Activated naive CD4-positive, alpha-beta T cell treated with anti-CD3 and anti-CD28 coated beads, Interleukin-2, amount 10 ng/mL, durations not matched to agents 7 days and 5 days (primary cell): ENCODE results near the gene CA5A.

Experiments used
- CTCF ChIA-PET: fragments of 350-600 bp; sonication (Branson Sonifier 250); formaldehyde crosslinking; loops from one replicate; lab custom pipeline; 2021; ENCODE audit warnings: antibody characterized with exemption; lab: Charles Lee
- DNase-seq: peaks from one replicate; pipeline ENCODE4 v3.0.0-alpha.2; 2020
- H3K27ac Mint-ChIP-seq: one replicate; pipeline ENCODE4 v1.8.0; 2021; ENCODE audit warnings: mild to moderate bottlenecking, moderate library complexity, mixed read lengths
- H3K27me3 Mint-ChIP-seq: one replicate; pipeline ENCODE4 v1.8.0; 2021; ENCODE audit warnings: mild to moderate bottlenecking, mixed read lengths
- H3K36me3 Mint-ChIP-seq: one replicate; pipeline ENCODE4 v1.8.0; 2021; ENCODE audit warnings: mixed read lengths
- H3K4me1 Mint-ChIP-seq: one replicate; pipeline ENCODE4 v1.8.0; 2021; ENCODE audit warnings: mixed read lengths
- H3K4me3 Mint-ChIP-seq: one replicate; pipeline ENCODE4 v1.8.0; 2021; ENCODE audit warnings: mild to moderate bottlenecking, moderate library complexity, mixed read lengths
- H3K9me3 Mint-ChIP-seq: one replicate; pipeline ENCODE4 v1.8.0; 2021; ENCODE audit warnings: mixed read lengths

CA5A gene

DNA sequence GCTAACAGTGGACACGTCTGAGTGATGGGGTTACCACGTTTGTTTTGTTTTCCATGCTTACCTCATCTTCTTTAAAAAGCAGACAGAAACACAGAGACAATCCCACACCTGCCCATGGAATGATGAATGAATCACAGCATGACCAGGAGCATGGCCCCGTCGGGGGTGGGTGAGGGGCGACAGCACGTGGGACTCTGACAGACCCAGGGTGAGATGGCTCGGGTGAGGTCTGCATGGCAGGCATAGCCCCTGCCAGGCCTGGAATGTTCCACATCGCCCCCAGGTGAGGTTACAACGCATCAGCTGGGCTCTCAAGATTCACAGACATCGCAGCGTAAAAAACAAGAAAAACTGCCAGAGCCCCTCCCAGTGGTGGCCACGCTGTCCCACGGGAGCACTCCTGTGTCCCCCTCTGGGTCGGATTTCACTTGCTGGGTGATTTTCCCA lies 85.2 kb downstream of the CA5A start:
- no peaks in the 10 kb centered on the region for H3K27me3 Mint-ChIP-seq
- H3K36me3 Mint-ChIP-seq: peaks cover 38% of the 10 kb centered on the region
- H3K4me3 Mint-ChIP-seq: no peak overlapping the region
- no peak for DNase-seq
- H3K27ac Mint-ChIP-seq: peak overlapping the region; percentile 62
- no peaks in the 10 kb centered on the region for H3K9me3 Mint-ChIP-seq
- CTCF ChIA-PET: interaction anchor here (1.1 to 9.8 kb wide), 5 partner anchors 10 to 71 kb away, joined by 3 to 254 read pairs (median 14); partner anchors contain the start of gene SLC7A5
- H3K4me1 Mint-ChIP-seq: peaks cover 37% of the 10 kb centered on the region

DNA sequence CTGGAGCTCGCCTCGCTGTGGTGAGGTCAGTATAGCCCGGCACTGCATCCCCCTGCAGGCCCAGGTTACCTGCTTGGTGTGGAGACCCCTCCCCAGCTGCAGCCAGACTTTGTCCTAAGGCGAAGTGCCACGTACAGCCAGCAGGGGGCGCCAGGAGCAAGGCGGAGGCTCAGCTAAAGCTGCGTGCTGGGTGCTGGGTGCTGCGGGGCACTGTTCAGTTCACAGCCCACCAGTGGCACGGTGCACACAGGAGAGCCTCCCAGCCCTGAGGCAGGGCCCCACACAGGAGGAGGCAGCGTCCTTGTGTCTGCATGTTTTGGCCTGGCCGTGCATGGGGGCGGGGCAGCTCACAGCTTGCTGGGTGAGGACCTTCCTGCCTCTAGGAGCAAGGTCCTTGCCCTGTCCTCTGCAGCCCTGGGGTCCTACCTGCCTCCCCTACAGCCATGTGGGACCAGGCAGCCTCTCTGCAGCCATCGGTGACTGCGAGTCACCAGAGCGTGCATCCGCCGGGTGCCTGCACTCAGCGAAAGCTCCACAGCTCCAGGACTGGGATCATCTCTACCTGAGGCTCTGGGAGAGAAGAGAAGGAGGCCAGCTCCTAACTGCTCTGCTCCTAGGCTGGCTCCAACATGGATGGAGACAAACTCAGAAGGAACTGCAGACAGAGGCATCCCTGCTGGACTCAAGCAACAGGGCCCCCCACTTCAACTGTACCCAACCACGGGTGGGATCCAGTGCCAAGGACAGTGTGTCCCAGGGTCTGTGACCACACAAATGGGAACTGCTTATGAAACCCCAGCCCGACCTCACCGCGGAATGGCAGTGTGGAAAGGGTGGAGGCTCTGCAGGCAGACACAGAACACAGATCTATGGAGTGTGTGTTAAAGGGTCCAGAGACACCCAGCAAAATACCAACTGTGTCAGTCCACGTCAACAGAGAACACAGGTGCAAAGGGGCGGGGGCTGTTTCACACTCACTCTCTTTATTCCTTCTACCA lies 86.0 kb downstream of the CA5A start:
- Mint-ChIP-seq H3K36me3 (peaks cover 37% of the 10 kb centered on the region), H3K4me1 (peaks cover 29% of the 10 kb centered on the region), H3K9me3 (no peaks in the 10 kb centered on the region), H3K4me3 (no peak overlapping the region), H3K27ac (peak overlapping the region; percentile 62), H3K27me3 (no peaks in the 10 kb centered on the region)
- peak; percentile 87 for DNase-seq
- CTCF ChIA-PET: interaction anchor here (0.9 to 9.8 kb wide), 19 partner anchors 9 to 101 kb away, joined by 3 to 254 read pairs (median 7); partner anchors contain the start of genes BANP and SLC7A5

DNA sequence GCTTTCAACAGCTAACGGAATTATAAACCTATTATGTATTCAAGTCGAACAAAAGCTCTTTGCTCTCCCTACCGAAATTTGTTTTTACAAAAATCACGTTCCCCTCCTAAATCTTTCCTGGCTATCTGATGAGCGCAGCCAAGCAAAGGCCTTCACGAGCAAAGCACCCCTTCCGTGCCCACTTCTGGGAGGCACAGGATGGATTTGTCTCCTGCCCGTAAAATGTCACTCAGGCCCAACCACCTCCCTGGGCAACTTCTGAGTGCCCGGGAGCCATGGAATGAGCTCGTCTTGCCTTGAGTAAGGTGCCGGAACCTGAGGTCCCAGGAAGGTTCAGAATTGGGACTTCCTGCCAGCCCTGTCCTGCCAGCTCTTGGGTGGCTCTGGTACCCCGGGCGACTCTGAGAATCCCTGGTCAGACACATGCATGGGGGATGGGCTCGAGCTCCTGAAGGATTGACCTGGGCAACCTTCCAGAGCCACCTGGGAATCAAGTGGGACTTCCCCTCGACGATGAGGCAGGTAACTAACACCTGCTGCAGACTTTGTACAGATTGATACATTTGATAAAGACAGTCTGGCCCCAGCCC lies 86.8 kb downstream of the CA5A start:
- Mint-ChIP-seq H3K36me3 (peaks cover 39% of the 10 kb centered on the region), H3K27ac (peak overlapping the region; percentile 49), H3K9me3 (no peaks in the 10 kb centered on the region), H3K4me1 (peaks cover 24% of the 10 kb centered on the region), H3K27me3 (no peaks in the 10 kb centered on the region), H3K4me3 (no peak overlapping the region)
- DNase-seq: no peak
- CTCF ChIA-PET: interaction anchor here (0.9 to 9.8 kb wide), 18 partner anchors 10 to 102 kb away, joined by 3 to 254 read pairs (median 7); partner anchors contain the start of genes BANP and SLC7A5

- no peak overlapping the region for H3K4me3 Mint-ChIP-seq
- CTCF ChIA-PET: interaction anchor here (1.3 to 9.8 kb wide), 15 partner anchors 9 to 102 kb away, joined by 3 to 254 read pairs (median 9); partner anchors contain the start of genes BANP and SLC7A5
- peaks cover 20% of the 10 kb centered on the region for H3K4me1 Mint-ChIP-seq
- H3K36me3 Mint-ChIP-seq: peaks cover 39% of the 10 kb centered on the region
- no peaks in the 10 kb centered on the region for H3K27me3 Mint-ChIP-seq
- no peaks in the 10 kb centered on the region for H3K9me3 Mint-ChIP-seq
- DNase-seq: no peak
- no peak overlapping the region for H3K27ac Mint-ChIP-seq
Observed at GRCh38 chr16:87848676-87849345, 87.5 kb downstream of the CA5A start.

DNA sequence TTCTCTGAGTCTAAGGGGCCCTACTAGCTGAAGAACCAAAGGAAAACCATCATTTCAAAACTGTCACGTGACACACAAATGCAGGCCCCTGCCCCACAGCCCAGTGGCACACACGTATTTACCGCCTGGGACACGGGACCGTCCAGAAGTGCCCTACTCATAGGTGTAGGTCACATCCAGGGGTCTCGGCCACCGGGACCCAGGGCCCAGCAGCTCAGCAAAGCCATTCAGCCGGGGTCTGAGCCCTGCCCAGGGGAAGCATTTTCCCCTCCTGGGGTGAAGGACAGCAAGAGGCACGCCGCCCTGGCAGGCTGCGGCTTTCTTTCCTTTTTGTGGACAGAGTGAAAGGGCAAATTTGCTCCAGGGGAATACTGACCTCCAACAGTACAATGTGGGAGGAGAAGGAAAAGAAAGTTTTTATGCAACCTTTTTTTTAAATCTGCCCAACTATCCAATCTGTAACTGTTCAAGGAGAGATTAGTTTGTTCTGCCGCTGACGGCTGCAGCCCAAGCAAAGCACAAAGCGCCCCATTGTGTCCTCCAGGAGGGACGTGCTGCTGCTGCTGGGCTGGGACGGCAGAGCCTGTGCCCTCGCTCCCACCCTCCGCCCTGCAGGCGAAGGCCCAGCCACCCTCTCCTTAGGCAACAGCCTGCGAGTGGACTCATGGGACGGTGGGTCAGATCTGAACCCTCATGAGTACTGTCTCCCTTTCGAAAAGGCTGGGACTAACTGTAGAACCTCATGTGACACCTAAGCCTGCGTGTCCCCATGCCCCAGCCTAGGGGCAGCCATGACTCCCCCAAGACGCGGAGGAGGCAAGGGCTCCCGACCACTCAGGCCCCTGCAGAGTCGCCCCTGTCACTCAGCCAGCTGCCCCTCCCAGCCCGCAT lies 88.3 kb downstream of the CA5A start:
- H3K27me3 Mint-ChIP-seq: no peaks in the 10 kb centered on the region
- no peak for DNase-seq
- H3K27ac Mint-ChIP-seq: no peak overlapping the region
- CTCF ChIA-PET: interaction anchor here (2.2 to 9.8 kb wide), 3 partner anchors 11 to 68 kb away, joined by 7 to 254 read pairs (median 80); partner anchors contain the start of gene SLC7A5
- peaks cover 18% of the 10 kb centered on the region for H3K4me1 Mint-ChIP-seq
- H3K9me3 Mint-ChIP-seq: no peaks in the 10 kb centered on the region
- peaks cover 37% of the 10 kb centered on the region for H3K36me3 Mint-ChIP-seq
- H3K4me3 Mint-ChIP-seq: no peak overlapping the region

DNA sequence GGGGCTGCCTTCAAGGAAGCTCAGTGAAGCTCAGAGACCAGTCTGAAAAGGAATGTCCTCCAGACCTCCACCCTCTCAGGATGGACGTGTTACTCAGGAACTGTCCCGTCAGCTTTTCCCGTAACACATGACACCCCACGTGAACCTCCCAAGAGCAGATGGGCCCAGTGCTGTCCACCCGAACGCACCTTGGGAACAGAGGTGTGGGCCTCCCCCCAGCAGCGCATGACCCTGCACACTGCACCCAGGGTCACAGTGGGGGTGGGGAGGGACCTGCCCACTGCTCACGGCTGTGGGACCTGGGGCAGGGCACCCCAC lies 88.9 kb downstream of the CA5A start:
- H3K36me3 Mint-ChIP-seq: peaks cover 37% of the 10 kb centered on the region
- CTCF ChIA-PET: interaction anchor here (8.6 to 9.8 kb wide), 2 partner anchors 22 to 67 kb away, joined by 80 to 254 read pairs; partner anchors contain the start of gene SLC7A5
- peaks cover 19% of the 10 kb centered on the region for H3K4me1 Mint-ChIP-seq
- no peak overlapping the region for H3K27ac Mint-ChIP-seq
- no peaks in the 10 kb centered on the region for H3K27me3 Mint-ChIP-seq
- no peaks in the 10 kb centered on the region for H3K9me3 Mint-ChIP-seq
- no peak overlapping the region for H3K4me3 Mint-ChIP-seq
- no peak for DNase-seq

DNA sequence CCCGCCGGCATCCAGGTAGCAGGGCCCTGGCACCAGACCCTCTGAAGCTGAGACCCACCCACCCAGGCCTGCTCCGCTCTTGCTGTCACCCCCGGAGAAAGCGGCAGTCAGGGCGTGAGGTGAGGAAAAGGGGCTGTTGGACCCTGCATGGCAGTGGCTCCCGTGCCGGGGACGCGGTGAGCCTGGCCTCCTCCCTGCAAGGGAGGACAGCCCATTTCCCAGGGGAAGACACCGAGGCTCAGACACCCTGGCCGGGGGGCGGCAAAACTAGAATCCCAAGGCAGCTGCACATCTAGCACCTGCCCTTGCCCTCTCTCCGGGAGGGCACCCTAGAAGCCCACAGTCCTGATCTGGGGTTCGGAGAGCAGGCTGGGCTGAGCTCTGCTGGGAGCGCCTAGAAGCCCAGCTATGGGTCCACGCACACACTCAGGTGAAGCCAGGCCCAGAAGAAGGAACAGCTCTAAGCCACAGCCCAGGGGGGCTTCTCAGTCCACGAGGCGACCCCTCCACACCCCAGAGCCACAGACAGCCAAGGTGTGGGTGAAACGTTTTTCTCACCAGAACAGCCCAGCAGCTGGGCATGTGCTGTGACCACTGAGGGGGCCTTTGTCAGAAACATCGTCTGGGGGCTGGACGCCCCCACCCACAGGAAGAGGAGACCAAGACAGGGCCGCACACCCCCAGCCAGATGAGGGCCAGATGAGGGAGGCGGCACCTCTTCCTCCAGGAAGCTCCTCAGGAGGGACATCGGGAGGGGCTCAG lies 89.4 kb downstream of the CA5A start:
- H3K27ac Mint-ChIP-seq: no peak overlapping the region
- no peak for DNase-seq
- no peaks in the 10 kb centered on the region for H3K27me3 Mint-ChIP-seq
- no peaks in the 10 kb centered on the region for H3K9me3 Mint-ChIP-seq
- peaks cover 24% of the 10 kb centered on the region for H3K4me1 Mint-ChIP-seq
- H3K4me3 Mint-ChIP-seq: no peak overlapping the region
- H3K36me3 Mint-ChIP-seq: peaks cover 37% of the 10 kb centered on the region
- CTCF ChIA-PET: interaction anchor here (8.6 to 9.8 kb wide), 2 partner anchors 23 to 67 kb away, joined by 80 to 254 read pairs; partner anchors contain the start of gene SLC7A5

GRCh38 chr16:87845807-87846619 lies 90.3 kb downstream of the CA5A start:
- no peak overlapping the region for H3K4me3 Mint-ChIP-seq
- H3K36me3 Mint-ChIP-seq: peaks cover 38% of the 10 kb centered on the region
- DNase-seq: no peak
- no peak overlapping the region for H3K27ac Mint-ChIP-seq
- CTCF ChIA-PET: interaction anchor here (1.0 to 9.8 kb wide), 3 partner anchors 24 to 66 kb away, joined by 3 to 254 read pairs (median 80); partner anchors contain the start of gene SLC7A5
- peaks cover 25% of the 10 kb centered on the region for H3K4me1 Mint-ChIP-seq
- no peaks in the 10 kb centered on the region for H3K9me3 Mint-ChIP-seq
- no peaks in the 10 kb centered on the region for H3K27me3 Mint-ChIP-seq

GRCh38 chr16:87845213-87845612 lies 91.1 kb downstream of the CA5A start:
- Mint-ChIP-seq H3K36me3 (peaks cover 36% of the 10 kb centered on the region), H3K27me3 (no peaks in the 10 kb centered on the region), H3K4me1 (peaks cover 25% of the 10 kb centered on the region), H3K9me3 (no peaks in the 10 kb centered on the region), H3K27ac (no peak overlapping the region), H3K4me3 (no peak overlapping the region)
- CTCF ChIA-PET: interaction anchor here (8.6 to 9.8 kb wide), 2 partner anchors 24 to 65 kb away, joined by 80 to 254 read pairs; partner anchors contain the start of gene SLC7A5
- DNase-seq: no peak

DNA sequence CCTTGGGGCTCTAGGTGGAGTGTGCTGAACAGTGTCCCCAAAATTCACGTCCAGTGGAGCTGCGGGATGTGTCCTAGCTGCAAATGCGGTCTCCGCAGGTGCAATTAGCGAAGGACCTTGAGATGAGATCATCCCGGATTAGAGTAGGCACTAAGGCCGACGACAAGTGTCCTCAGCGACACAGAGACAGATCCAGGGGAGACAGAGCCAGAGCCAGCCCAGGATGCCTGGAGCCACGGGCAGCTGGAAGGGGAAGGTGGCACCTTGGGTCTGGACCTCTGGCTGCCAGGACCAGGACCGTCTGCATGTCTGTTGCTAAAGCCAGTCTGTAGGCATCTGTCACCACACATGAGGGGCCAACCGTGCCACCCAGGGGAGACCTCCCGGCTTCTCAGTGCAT lies 91.5 kb downstream of the CA5A start:
- H3K9me3 Mint-ChIP-seq: no peaks in the 10 kb centered on the region
- H3K4me3 Mint-ChIP-seq: no peak overlapping the region
- H3K27ac Mint-ChIP-seq: no peak overlapping the region
- CTCF ChIA-PET: interaction anchor here (9.8 kb wide), 1 partner anchor 25 kb away, joined by 254 read pairs; the partner anchor contains the start of gene SLC7A5
- H3K36me3 Mint-ChIP-seq: peaks cover 34% of the 10 kb centered on the region
- H3K27me3 Mint-ChIP-seq: no peaks in the 10 kb centered on the region
- peaks cover 21% of the 10 kb centered on the region for H3K4me1 Mint-ChIP-seq
- no peak for DNase-seq

- H3K4me1 Mint-ChIP-seq: peaks cover 21% of the 10 kb centered on the region
- H3K27me3 Mint-ChIP-seq: no peaks in the 10 kb centered on the region
- no peak overlapping the region for H3K27ac Mint-ChIP-seq
- DNase-seq: no peak
- H3K9me3 Mint-ChIP-seq: no peaks in the 10 kb centered on the region
- H3K36me3 Mint-ChIP-seq: peaks cover 29% of the 10 kb centered on the region
- CTCF ChIA-PET: interaction anchor here (1.6 to 9.8 kb wide), 2 partner anchors 9 to 25 kb away, joined by 4 to 254 read pairs; partner anchors contain the start of gene SLC7A5
- H3K4me3 Mint-ChIP-seq: no peak overlapping the region
Observed at GRCh38 chr16:87844120-87844733, 92.1 kb downstream of the CA5A start.
